Erythroblast (primary cell): Measurements from ENCODE around the gene SMC5.

ENCODE experiments used
- GATA1 ChIP-seq: IDR thresholded peaks from 2 replicates; pipeline ENCODE4 v1.6.1; 2011; ENCODE audit warnings: low read depth, mild to moderate bottlenecking, control low read depth, low read length, moderate library complexity
- POLR2A ChIP-seq: IDR thresholded peaks from 2 replicates; pipeline ENCODE4 v1.6.1; 2011; ENCODE audit warnings: mild to moderate bottlenecking, low read length

DNA sequence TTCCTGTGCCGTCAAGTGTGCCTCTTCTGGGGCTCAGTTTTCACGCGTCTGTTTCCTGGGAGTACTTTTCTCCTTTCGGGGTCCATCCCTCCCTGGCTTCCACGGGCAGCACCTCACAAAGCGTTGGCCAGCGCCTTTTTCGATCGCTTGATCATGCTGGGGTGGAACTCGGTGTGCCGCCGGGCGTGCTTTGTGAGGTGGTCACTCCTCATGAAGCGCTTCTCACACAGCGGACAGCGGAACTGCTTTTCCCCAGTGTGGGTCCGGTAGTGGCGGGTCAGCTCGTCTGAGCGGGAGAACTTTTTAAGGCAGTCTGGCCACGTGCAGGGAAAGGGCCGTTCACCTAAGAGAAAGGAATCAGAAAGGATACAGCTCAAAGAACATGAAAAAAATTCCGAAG is 128.9 kb downstream of the SMC5 start:
- TF ChIP-seq POLR2A (no peak), GATA1 (no peak)
